GM19023 (cell line): ENCODE data around the gene ABCB6.

Source experiments
- ATAC-seq: cut with Tn5 transposase; IDR thresholded peaks from one replicate; pipeline ENCODE4 v1.9.1; 2021; ENCODE audit warnings: mild to moderate bottlenecking, moderate library complexity; ENCODE audit not compliant: unreplicated experiment

ABCB6 gene

GRCh38 chr2:219186754-219187456 lies 31.9 kb downstream of the ABCB6 start:
- no peak for ATAC-seq

- ATAC-seq = no peak
These were observed 34.6 kb downstream of the ABCB6 start for GRCh38 chr2:219184121-219184520.

- no peak for ATAC-seq
These were observed 35.5 kb downstream of the ABCB6 start for GRCh38 chr2:219183151-219183772.

- no peak for ATAC-seq
These were observed 36.2 kb downstream of the ABCB6 start for GRCh38 chr2:219182331-219183150.

GRCh38 chr2:219181531-219181930 lies 37.2 kb downstream of the ABCB6 start:
- no peak for ATAC-seq

GRCh38 chr2:219180961-219181360 lies 37.8 kb downstream of the ABCB6 start:
- no peak for ATAC-seq

GRCh38 chr2:219179601-219180465 lies 38.9 kb downstream of the ABCB6 start:
- no peak for ATAC-seq

GRCh38 chr2:219178377-219179175 lies 40.2 kb downstream of the ABCB6 start:
- ATAC-seq = peak; percentile 21

GRCh38 chr2:219177552-219178376 lies 41.0 kb downstream of the ABCB6 start, which contains the start of gene RETREG2:
RETREG2 (plus strand) TSS chr2:219178275; CDS start chr2:219178353, 78 bp downstream.
- peak; percentile 42 for ATAC-seq

GRCh38 chr2:219176818-219177551 lies 41.8 kb downstream of the ABCB6 start, which contains the start of gene CNPPD1:
CNPPD1 (minus strand) TSS chr2:219176925; CDS start chr2:219176828, 97 bp downstream.
- peak; percentile 78 for ATAC-seq

- peak; percentile 27 for ATAC-seq
These were observed 42.6 kb downstream of the ABCB6 start for GRCh38 chr2:219175928-219176817.

GRCh38 chr2:219175486-219175885 lies 43.3 kb downstream of the ABCB6 start:
- ATAC-seq = no peak

- ATAC-seq = no peak
These were observed 44.0 kb downstream of the ABCB6 start for GRCh38 chr2:219174801-219175200.

- ATAC-seq = no peak
These were observed 44.6 kb downstream of the ABCB6 start for GRCh38 chr2:219174146-219174545.

GRCh38 chr2:219173176-219173575 lies 45.6 kb downstream of the ABCB6 start:
- ATAC-seq = no peak

GRCh38 chr2:219172231-219173154 lies 46.3 kb downstream of the ABCB6 start:
- ATAC-seq = no peak
